Neural progenitor cell (in vitro differentiated cells): ENCODE measurements around the gene TAF10. TPM values are rescaled to one million over a fixed set of nuclear protein-coding genes. Genes with fewer than 3 reads are reported as not detected.

Source experiments
- DNase-seq: peaks from one replicate; pipeline ENCODE4 v3.0.0-alpha.2; 2016; ENCODE audit warnings: low spot score
- H2AFZ ChIP-seq: fragments of 200-600 bp; sonication (generic); replicated peaks from 2 replicates; pipeline ENCODE4 v1.6.1; 2016; ENCODE audit warnings: antibody characterized with exemption
- H3F3A ChIP-seq: fragments of 200-600 bp; sonication (generic); 2 replicates; pipeline ENCODE4 v1.6.1; 2016; ENCODE audit warnings: antibody characterized with exemption, low read depth
- H3K27ac ChIP-seq: fragments of 200-600 bp; sonication (generic); 2 replicates; pipeline ENCODE4 v1.5.1; 2016; ENCODE audit warnings: mild to moderate bottlenecking
- H3K27me3 ChIP-seq: fragments of 200-600 bp; sonication (generic); 2 replicates; pipeline ENCODE4 v1.6.1; 2016; ENCODE audit warnings: mild to moderate bottlenecking, moderate library complexity
- H3K36me3 ChIP-seq: fragments of 200-600 bp; sonication (generic); 2 replicates; pipeline ENCODE4 v1.5.1; 2016
- H3K4me1 ChIP-seq: fragments of 200-600 bp; sonication (generic); 2 replicates; pipeline ENCODE4 v1.6.1; 2016; ENCODE audit warnings: mixed run types
- H3K4me2 ChIP-seq: fragments of 200-600 bp; sonication (generic); 2 replicates; pipeline ENCODE4 v1.6.1; 2016
- H3K4me3 ChIP-seq: fragments of 200-600 bp; sonication (generic); 2 replicates; pipeline ENCODE4 v1.5.1; 2016
- H3K79me2 ChIP-seq: fragments of 200-600 bp; sonication (generic); 2 replicates; pipeline ENCODE4 v1.6.1; 2016; ENCODE audit warnings: low read depth
- H3K9ac ChIP-seq: fragments of 200-600 bp; sonication (generic); 2 replicates; pipeline ENCODE4 v1.6.1; 2016
- H3K9me3 ChIP-seq: fragments of 200-600 bp; sonication (generic); 2 replicates; pipeline ENCODE4 v1.5.1; 2016; ENCODE audit warnings: low read depth
- H4K20me1 ChIP-seq: fragments of 200-600 bp; sonication (generic); 2 replicates; pipeline ENCODE4 v1.6.1; 2016; ENCODE audit warnings: low read depth
- H3K27ac Mint-ChIP-seq: 3 replicates; pipeline ENCODE4 v1.8.0; 2021; ENCODE audit warnings: mixed read lengths
- H3K27me3 Mint-ChIP-seq: 2 replicates; pipeline ENCODE4 v1.8.0; 2022; ENCODE audit warnings: low read depth, mild to moderate bottlenecking, inconsistent platforms, moderate library complexity, mixed read lengths; ENCODE audit not compliant: insufficient read depth
- H3K36me3 Mint-ChIP-seq: 3 replicates; pipeline ENCODE4 v1.8.0; 2021; ENCODE audit warnings: mixed read lengths
- H3K4me1 Mint-ChIP-seq: 3 replicates; pipeline ENCODE4 v1.8.0; 2021; ENCODE audit warnings: mixed read lengths
- H3K4me3 Mint-ChIP-seq: 3 replicates; pipeline ENCODE4 v1.8.0; 2021; ENCODE audit warnings: mild to moderate bottlenecking, moderate library complexity, mixed read lengths
- H3K9me3 Mint-ChIP-seq: 3 replicates; pipeline ENCODE4 v1.8.0; 2020; ENCODE audit warnings: mixed read lengths
- EZH2 ChIP-seq: fragments of 200-600 bp; sonication (generic); IDR thresholded peaks from 2 replicates; pipeline ENCODE4 v1.6.1; 2017; ENCODE audit warnings: antibody characterized with exemption, mild to moderate bottlenecking, moderate library complexity
- EZH2phosphoT487 ChIP-seq: fragments of 200-600 bp; sonication (generic); IDR thresholded peaks from 2 replicates; pipeline ENCODE4 v1.6.1; 2017; ENCODE audit warnings: antibody characterized with exemption
- total RNA-seq: library from RNA; depleted of rRNA; stranded (reverse); fragments of >200 nt; gene quantifications from 2 replicates; pipeline ENCODE4 v1.2.3, GENCODE V29; 2015; ENCODE audit warnings: low replicate concordance
- TF ChIP-seq, protein P1 (sequence below): fragments of 200-600 bp; sonication (generic); IDR thresholded peaks from 2 replicates; pipeline ENCODE4 v1.5.1; 2017; ENCODE audit warnings: antibody characterized with exemption, mild to moderate bottlenecking

TAF10 gene
- total RNA-seq, 1 donor from 2014 or later, result 34.1 TPM

- H3K79me2 ChIP-seq, result peaks cover 4% of the 10 kb centered on the region
- H3K9me3 ChIP-seq, result no peaks in the 10 kb centered on the region
- H3K27me3 ChIP-seq, result no peaks in the 10 kb centered on the region
- peaks cover 20% of the 10 kb centered on the region for H3K4me1 ChIP-seq
- H2AFZ ChIP-seq, result peak within 1 kb of the TSS; percentile 63
- H3K4me1 Mint-ChIP-seq, result no peaks in the 10 kb centered on the region
- H4K20me1 ChIP-seq, result no peaks in the 10 kb centered on the region
- DNase-seq, result peak; percentile 96
- peaks cover 11% of the 10 kb centered on the region for H3F3A ChIP-seq
- peak within 1 kb of the TSS; percentile 93 for H3K4me2 ChIP-seq
- no peaks in the 10 kb centered on the region for H3K27me3 Mint-ChIP-seq
- peaks cover 7% of the 10 kb centered on the region for H3K36me3 Mint-ChIP-seq
- no peak within 1 kb of the TSS for H3K4me3 Mint-ChIP-seq
- no peaks in the 10 kb centered on the region for H3K36me3 ChIP-seq
- peak within 1 kb of the TSS; percentile 70 for H3K4me3 ChIP-seq
- H3K9me3 Mint-ChIP-seq, result no peaks in the 10 kb centered on the region
- H3K9ac ChIP-seq, result peak within 1 kb of the TSS; percentile 65
- TF ChIP-seq EZH2phosphoT487, result no peak
- TF ChIP-seq EZH2, result no peak
- TF ChIP-seq, protein P1, sequence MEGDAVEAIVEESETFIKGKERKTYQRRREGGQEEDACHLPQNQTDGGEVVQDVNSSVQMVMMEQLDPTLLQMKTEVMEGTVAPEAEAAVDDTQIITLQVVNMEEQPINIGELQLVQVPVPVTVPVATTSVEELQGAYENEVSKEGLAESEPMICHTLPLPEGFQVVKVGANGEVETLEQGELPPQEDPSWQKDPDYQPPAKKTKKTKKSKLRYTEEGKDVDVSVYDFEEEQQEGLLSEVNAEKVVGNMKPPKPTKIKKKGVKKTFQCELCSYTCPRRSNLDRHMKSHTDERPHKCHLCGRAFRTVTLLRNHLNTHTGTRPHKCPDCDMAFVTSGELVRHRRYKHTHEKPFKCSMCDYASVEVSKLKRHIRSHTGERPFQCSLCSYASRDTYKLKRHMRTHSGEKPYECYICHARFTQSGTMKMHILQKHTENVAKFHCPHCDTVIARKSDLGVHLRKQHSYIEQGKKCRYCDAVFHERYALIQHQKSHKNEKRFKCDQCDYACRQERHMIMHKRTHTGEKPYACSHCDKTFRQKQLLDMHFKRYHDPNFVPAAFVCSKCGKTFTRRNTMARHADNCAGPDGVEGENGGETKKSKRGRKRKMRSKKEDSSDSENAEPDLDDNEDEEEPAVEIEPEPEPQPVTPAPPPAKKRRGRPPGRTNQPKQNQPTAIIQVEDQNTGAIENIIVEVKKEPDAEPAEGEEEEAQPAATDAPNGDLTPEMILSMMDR, result no peak
- H3K27ac Mint-ChIP-seq, result no peak within 1 kb of the TSS
- H3K27ac ChIP-seq, result no peak within 1 kb of the TSS
Observed at GRCh38 chr11:6619004-6619745, 7.2 kb upstream of the TAF10 start, which contains the start of gene TPP1. Gene TPP1, minus strand, starts transcription at chr11:6619422. Its CDS starts 22 bp downstream, at chr11:6619400.

DNA sequence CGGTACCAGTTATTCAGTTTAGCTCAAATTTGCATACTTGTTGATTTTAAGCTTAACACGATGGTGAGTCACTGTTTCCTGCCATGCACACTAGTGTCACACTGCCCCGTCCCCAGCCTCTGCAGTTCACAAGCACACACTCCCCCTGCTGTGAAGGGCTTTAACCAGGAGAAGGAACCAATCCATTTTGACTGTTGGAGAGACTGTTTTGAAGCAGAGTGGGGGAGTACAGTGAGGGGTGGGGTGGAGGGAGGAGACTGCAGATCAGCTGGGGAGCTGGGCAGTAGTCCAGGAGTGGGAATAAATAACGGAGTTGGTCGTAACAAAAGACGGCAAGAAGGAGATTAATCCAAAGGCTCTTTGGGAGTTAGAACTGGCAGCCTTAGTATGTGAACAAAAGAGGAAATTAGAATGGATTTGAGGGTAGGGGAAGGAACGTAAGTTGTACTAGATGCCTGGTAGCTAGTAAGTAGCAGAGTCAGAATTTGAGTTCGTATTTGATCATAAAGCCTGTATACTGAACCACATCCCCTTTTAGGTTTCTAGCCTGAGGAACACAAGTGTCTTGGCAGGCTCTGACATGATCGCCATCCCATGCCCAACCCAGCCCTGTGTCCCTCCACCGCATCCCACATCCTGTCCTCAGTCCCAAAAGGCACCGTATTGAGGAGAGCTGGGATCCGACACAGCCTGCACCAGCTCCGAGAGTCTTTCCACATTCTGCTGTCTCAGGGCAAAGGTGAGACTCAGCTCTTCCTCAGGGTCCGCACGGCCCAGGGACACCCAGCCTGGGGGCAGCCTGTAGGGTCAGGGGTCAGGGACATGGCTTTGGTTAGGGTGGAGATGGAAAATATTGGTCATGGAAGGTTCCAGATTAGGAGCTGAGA is 6.3 kb upstream of the TAF10 start:
- Histone ChIP-seq H3K9me3 (no peaks in the 10 kb centered on the region), H3K36me3 (no peaks in the 10 kb centered on the region), H4K20me1 (no peaks in the 10 kb centered on the region), H3K4me1 (peaks cover 20% of the 10 kb centered on the region), H2AFZ (peak overlapping the region; percentile 54), H3K27ac (no peak overlapping the region), H3K4me3 (peak overlapping the region; percentile 70), H3K79me2 (peaks cover 4% of the 10 kb centered on the region), H3K27me3 (no peaks in the 10 kb centered on the region), H3K4me2 (peak overlapping the region; percentile 93), H3K9ac (peak overlapping the region; percentile 65), H3F3A (peaks cover 17% of the 10 kb centered on the region)
- H3K27ac Mint-ChIP-seq, result no peak overlapping the region
- TF ChIP-seq, protein P1, result no peak
- TF ChIP-seq EZH2 (no peak), EZH2phosphoT487 (no peak)
- no peaks in the 10 kb centered on the region for H3K27me3 Mint-ChIP-seq
- H3K4me3 Mint-ChIP-seq, result no peak overlapping the region
- no peaks in the 10 kb centered on the region for H3K4me1 Mint-ChIP-seq
- H3K9me3 Mint-ChIP-seq, result no peaks in the 10 kb centered on the region
- DNase-seq, result no peak
- H3K36me3 Mint-ChIP-seq, result peaks cover 6% of the 10 kb centered on the region

GRCh38 chr11:6617315-6617781 is 5.3 kb upstream of the TAF10 start:
- H3K79me2 ChIP-seq, result peaks cover 4% of the 10 kb centered on the region
- no peaks in the 10 kb centered on the region for H3K27me3 ChIP-seq
- H3K4me2 ChIP-seq, result no peak overlapping the region
- DNase-seq, result no peak
- no peaks in the 10 kb centered on the region for H3K4me1 Mint-ChIP-seq
- no peaks in the 10 kb centered on the region for H4K20me1 ChIP-seq
- no peak overlapping the region for H2AFZ ChIP-seq
- H3F3A ChIP-seq, result peaks cover 27% of the 10 kb centered on the region
- H3K9ac ChIP-seq, result no peak overlapping the region
- no peak overlapping the region for H3K27ac ChIP-seq
- H3K9me3 ChIP-seq, result no peaks in the 10 kb centered on the region
- H3K27ac Mint-ChIP-seq, result no peak overlapping the region
- H3K4me3 Mint-ChIP-seq, result peak overlapping the region; percentile 19
- H3K4me3 ChIP-seq, result no peak overlapping the region
- TF ChIP-seq, protein P1, result no peak
- TF ChIP-seq EZH2, result no peak
- TF ChIP-seq EZH2phosphoT487, result no peak
- peaks cover 6% of the 10 kb centered on the region for H3K36me3 Mint-ChIP-seq
- peaks cover 26% of the 10 kb centered on the region for H3K4me1 ChIP-seq
- no peaks in the 10 kb centered on the region for H3K27me3 Mint-ChIP-seq
- no peaks in the 10 kb centered on the region for H3K9me3 Mint-ChIP-seq
- H3K36me3 ChIP-seq, result no peaks in the 10 kb centered on the region
